Occipital lobe (tissue), 2 donors: Measurements from ENCODE around the gene DOCK8. TPM values are rescaled to one million over a fixed set of nuclear protein-coding genes. Genes with fewer than 3 reads are reported as not detected.

Experiments
- DNase-seq: peaks from one replicate; lab custom pipeline; 2025; lab: John Stamatoyannopoulos, UW
- total RNA-seq: library from RNA; depleted of rRNA; stranded (reverse); fragments of >200 nt; gene quantifications from one replicate; pipeline ENCODE4 v1.2.3, GENCODE V29; 2014

Gene DOCK8
- total RNA-seq, 1 donor from 2014 or later, result 3.6 TPM

DNA sequence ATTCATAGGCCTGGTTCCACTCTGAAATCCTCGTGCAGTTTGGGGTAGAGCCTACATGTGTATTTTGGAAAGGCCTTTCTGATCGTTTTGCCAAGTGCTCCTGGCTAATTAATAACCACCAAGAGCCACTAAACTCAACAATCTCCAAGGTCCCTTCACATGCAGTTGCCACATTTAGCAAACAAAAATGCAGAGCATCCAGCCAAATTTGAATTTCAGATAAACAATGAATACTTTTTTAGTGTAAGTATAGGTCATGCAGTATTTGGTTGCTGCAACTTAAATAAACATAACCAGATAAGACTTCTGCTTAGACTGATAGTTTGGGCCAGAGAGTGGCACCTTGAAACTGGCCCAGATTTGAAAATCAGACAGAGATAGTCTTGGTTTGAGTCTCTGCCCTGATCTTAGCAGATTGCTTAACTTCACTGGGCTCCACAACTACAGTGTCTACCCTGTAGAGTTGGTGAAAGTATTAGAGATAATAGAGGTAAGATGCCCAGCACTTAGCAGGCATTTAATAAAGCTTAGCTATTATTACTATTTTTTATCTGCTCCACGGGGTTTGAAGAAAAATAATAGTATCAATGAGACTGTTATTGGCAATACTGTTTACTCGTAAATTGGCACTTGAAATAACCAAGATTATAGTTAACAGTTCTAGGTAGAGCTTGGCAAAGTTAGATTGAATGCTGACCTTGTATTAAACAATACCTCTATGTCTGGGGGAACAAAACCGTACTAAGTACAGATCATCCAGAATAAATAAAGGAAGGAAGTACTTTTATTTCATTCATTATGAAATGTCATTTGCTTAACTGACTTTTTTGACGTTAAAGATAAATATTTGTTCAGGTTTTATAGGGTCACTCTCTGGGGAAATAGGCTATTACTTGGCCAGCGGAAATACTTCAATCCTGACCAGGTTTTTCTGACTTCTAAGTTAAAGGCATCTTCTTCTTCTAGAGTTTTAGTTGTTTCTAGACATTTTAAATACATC lies 274.8 kb downstream of the DOCK8 start:
- no peak for DNase-seq

DNA sequence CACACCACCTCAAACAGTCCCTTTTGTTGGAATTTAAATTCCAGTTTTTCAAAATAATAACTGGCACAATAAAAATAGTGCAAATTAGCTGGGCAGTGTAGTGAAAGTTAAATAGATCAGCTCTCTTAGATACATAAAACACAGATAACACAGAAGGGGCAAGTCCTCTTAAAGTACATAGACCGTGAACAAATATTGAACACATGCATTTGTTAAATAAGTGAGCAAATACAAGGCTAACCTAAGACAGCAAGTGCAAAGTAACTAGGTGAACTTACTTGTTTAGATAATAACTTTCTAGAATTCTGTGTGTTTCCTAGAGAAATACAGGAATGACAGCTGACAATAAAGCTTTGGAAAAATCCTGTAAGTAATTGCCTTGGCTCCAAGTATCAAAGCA lies 280.1 kb downstream of the DOCK8 start:
- no peak for DNase-seq

DNA sequence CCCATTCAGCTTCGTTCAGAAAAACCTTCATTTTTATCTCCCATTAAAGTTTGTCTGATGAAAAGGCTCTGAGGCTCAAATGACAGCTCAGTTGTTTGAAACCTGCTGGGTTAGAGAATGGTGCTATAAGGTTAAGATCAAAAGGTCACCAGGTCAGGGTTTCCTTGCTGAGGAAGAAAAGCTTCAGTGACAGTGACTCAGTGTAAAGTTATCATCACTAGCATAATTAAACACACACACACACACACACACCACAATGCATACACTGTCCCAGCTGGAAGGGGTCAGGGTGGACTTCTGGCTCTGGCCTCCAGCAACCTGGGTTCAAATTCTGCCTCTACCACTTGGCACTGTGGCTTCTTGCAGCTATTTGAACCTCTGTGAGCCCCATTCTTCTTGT lies 281.1 kb downstream of the DOCK8 start:
- DNase-seq, result no peak

DNA sequence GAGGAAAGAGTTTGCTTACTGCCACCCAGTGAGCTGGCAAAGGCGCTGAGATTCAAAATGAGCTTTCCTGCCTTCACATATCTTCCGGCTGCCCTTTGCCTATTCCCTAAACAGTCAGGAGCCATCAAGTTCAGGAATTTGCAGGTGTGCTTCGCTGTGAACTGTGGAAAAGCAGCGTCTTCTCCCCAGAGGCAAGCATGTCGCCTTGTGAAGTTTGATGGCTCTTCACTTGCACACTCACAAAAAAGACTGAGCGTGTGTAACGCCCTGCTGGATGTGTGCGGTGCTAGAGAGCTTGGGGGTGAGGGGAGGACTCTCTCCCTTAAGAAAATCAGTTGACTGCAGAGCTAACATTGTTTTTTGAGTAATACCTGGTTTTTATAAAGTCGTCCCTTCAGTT lies 288.7 kb downstream of the DOCK8 start:
- DNase-seq, result no peak

DNA sequence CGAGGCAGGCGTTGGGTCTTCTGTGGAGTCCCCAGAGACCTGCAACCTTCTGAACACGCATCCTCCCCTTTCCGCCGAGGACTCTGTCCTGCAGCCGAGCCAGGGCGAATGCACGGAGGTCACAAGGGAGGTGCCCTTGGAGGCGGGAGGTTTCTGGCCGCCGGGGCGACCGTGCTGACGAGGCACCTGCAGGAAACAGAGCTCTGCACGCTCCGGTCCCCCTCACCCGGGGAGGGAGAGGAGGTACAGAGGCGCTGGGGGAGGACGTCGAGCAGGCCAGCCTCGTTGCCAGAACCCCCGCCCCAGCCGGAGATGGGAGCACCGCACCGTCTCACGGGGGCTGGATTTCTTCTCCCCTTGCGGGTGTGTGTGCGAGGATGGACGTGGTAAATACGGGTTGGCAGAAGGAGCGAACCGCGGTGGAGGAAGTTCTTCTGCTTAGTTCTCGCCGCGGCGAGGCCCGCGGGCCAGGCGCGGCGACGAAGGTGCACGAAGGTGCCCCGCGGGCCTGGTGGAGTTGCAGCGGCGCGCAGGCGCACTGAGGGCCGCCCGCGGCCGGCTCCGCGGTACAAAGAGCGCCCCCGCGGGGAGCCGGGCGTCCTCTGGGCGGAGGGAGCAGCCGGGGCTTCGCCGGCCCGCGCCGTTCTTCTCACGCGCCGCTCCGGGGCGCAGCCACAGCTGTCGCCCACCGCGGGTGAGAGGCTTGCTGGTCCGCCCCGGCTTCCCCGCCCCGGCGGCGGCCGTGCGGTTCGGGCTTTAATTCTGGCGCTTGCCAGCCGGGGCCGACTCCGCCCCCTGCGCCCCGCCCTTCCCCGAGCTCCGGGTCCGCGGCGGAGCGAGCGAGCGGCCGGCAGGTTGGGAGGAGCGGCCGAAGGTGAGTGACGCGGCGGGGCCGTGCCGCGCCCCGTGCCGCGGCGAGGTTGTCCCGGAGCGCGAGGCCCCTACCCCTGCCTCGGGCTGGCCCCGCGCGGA lies 289.5 kb downstream of the DOCK8 start, which contains the start of gene KANK1:
Gene KANK1, plus strand, starts transcription at position 815 of the 972 bp plus-strand sequence.
- DNase-seq, result peak; percentile 63

DNA sequence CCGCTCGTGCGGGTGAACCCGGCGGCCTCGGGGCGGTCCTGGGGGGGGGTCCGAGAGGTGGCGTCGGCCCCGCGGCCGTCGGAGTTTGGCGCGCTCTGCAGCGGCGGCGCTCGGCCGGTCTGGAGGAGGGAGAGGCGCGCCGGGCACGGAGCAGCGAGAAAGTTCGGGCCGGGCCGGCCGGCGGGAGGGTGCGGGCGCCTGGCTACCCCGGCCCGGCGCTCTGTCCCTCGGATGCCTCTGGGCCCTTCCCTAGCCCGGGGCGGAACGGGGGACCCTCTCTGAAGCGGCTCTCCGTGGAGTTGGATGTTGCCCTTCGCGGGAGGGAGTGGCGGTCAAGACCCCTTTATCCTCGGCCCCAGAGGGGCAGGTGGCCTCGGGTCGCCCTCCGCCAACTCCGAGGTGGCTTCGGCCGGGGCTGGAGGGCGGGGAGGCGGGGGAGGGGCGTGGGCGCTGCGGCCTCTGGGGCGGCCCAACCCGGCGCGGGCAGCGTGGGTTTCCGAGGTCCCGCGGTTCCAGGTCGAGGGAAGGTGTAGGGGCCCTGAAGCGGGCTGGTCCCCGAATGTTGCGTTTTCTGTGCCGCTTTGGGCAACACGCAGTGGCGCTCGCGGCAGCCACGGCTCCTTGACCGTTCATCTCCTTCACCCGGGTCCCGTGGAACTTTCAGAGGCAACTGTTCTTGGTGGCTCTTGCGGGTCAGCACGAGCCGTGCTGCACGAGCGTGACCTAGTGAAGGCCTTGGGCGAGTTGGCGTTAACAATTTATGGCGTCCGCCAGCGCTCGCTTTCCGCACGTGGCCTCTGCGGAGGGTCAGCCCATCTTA lies 290.5 kb downstream of the DOCK8 start:
- peak; percentile 14 for DNase-seq

DNA sequence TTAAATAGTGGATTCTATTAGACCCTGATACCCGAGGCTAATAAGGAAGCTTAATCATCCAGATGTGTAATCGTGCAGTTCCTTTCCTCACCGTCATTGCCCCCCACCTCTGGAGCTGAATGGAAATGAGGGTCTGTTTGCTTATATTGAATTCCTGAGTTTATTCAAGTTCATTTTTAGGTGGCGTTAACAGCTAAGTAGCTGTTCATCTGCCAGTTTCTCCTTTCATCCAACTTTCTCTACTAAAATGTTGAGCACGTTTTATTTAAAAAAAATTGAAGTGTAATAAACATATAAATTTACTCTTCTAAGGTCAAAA lies 291.0 kb downstream of the DOCK8 start:
- DNase-seq, result no peak

DNA sequence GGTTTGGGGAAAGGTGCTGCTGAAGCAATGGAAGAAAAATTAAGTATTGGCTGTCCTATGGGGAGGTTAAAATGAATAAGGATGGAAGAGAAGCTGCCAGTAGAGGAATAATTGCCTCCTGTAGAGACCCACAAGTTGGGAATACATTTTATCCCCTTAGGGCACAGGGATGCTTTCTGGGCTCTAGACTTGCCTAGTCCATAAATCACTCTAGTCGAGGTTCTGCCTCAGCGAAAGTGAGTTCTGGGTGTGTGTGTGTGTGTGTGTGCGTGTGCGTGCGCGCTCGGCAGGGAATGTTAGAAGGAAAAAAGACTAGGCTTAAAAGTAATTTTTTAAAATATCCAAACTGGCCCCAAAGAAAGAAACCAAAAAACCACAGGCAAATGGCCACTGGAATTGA lies 291.6 kb downstream of the DOCK8 start:
- no peak for DNase-seq

DNA sequence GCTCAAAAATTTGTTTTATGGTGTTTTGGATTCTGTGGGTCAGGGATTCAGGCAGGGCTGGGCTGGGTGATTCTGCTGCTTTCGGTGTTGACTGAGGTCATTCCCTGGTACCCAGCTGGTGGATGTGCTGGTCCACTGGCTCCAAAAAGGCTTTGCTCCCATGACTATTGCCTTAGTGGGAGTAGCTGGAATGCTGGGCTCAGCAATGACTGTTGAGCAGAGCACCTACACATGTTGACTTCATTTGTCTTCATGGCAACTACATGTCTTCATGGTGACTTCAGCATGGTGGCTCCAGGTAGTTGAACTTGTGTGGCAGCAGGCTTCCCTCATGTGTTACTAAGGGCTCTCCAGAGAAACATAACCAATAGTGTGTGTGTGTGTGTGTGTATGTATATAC lies 297.2 kb downstream of the DOCK8 start:
- DNase-seq, result no peak

DNA sequence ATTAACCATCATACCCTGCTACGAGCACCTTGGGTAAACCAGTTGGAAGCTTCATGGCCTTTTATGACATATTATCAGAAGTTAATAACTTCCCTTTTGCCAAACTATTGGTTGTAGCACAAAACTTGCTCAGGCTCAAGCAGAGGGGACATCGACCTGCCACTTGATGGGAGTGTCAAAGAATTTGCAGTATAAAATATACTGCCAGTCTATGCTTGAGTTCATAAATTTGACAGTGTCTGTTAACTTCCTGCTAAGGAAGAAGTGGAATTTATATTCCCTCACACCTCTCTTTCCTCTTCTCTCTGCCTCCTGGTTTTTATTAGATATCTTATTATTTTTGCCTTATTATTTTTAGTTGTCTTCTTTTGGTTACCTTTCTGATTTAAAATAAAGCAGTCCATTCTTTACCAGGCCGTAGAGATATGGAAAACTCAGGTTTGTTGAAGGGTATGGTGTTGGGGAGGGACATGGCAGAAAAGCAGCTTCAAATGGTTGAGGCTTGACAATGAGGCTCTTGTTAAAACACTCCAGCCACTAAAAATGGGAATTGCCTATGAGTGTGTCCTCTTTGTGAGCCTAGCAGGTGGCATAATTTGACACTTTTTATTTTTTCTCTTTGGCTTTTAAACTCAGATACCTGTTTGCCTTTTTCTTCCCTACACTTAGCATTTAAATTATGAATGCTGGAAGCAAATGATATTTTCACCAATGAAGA lies 298.0 kb downstream of the DOCK8 start:
- no peak for DNase-seq

Other genes with a start within 250 kb of the DOCK8 start
- 7.0 TPM for gene WASHC1, start 185.4 kb upstream of the DOCK8 start, total RNA-seq
- gene FOXD4, start 96.4 kb upstream of the DOCK8 start, total RNA-seq, result 0.47 TPM
- gene ZNG1A, start 35.8 kb upstream of the DOCK8 start, total RNA-seq, result 33.2 TPM